Measurements from ENCODE around the gene WDR45B. TPM values are rescaled to one million over a fixed set of nuclear protein-coding genes. Genes with fewer than 3 reads are reported as not detected.

WDR45B gene
- total and polyA plus RNA-seq, 2 donors (not counting 3 experiments of a cell fraction or from before 2014, with no cell fraction given) = 62.0 to 76.7 TPM

- ChIA-PET POLR2A (no interaction called here), CTCF (no interaction called here)
- Histone ChIP-seq H3K4me2 (ENCODE audit: insufficient read depth, low read length) (no peak overlapping the region), H4K20me1 (replicated peaks; ENCODE audit: control insufficient read depth, extremely low read depth, insufficient read depth, low read length) (no peaks in the 10 kb centered on the region), H3K9ac (replicated peaks; ENCODE audit: extremely low read depth, insufficient read depth, low read length) (no peak overlapping the region), H3K9me3 (replicated peaks; ENCODE audit: control insufficient read depth, insufficient read depth, low read length) (no peaks in the 10 kb centered on the region), H2AFZ (ENCODE audit: low read depth, low read length) (no peak overlapping the region), H3K27me3 (ENCODE audit: control insufficient read depth in 2 of 2, insufficient read depth in 2 of 2, low read length in 2 of 2) (no peaks in the 10 kb centered on the region), H3K4me1 (ENCODE audit: control insufficient read depth, extremely low read depth, insufficient read depth, low read length) (no peaks in the 10 kb centered on the region), H3K9me1 (replicated peaks; ENCODE audit: control insufficient read depth, extremely low read depth, insufficient read depth, low read length) (no peaks in the 10 kb centered on the region), H3K79me2 (ENCODE audit: control insufficient read depth, insufficient read depth, low read length) (no peaks in the 10 kb centered on the region), H3K36me3 (ENCODE audit: control insufficient read depth in 2 of 2, extremely low read depth in 1 of 2, insufficient read depth in 2 of 2, low read length in 2 of 2) (no peaks in the 10 kb centered on the region), H3K27ac (ENCODE audit: insufficient read depth, low read depth, low read length) (no peak overlapping the region), H3K4me3 (replicated peaks in 1 of 3; ENCODE audit: insufficient read depth in 1 of 3, low read depth in 1 of 3, low read length in 3 of 3) (no peak overlapping the region)
- intact Hi-C loops (cut with micrococcal nuclease) (no loop called here), dilution Hi-C loops (cut with MboI; ENCODE audit: extremely low pct_ligation_motif_present, low sequenced_read_pairs) (no loop called here)
- no peak for TF ChIP-seq POLR2A (IDR thresholded peaks at IDR 0.05; ENCODE audit: low read depth, low read length)
- no peak for TF ChIP-seq EZH2 (IDR thresholded peaks at IDR 0.05; ENCODE audit: borderline replicate concordance, low read depth, low read length, severe bottlenecking)
- TF ChIP-seq CTCF (IDR thresholded peaks at IDR 0.05; ENCODE audit: extremely low read depth in 1 of 2, insufficient read depth in 1 of 2, low read depth in 1 of 2, low read length in 2 of 2) = no peak
- DNase-seq (ENCODE audit: low read depth, low spot score) (no peak), FAIRE-seq (no peak)
- BruUV-seq (replicated peaks) = no TSS peak
Measured at GRCh38 chr17:82655523-82655922, 7.3 kb upstream of the WDR45B start.

- BruUV-seq (replicated peaks) = no TSS peak
- Histone ChIP-seq H3K27me3 (ENCODE audit: control insufficient read depth in 2 of 2, insufficient read depth in 2 of 2, low read length in 2 of 2) (no peaks in the 10 kb centered on the region), H3K9me3 (replicated peaks; ENCODE audit: control insufficient read depth, insufficient read depth, low read length) (no peaks in the 10 kb centered on the region), H3K27ac (ENCODE audit: insufficient read depth, low read depth, low read length) (no peak overlapping the region), H4K20me1 (replicated peaks; ENCODE audit: control insufficient read depth, extremely low read depth, insufficient read depth, low read length) (no peaks in the 10 kb centered on the region), H3K79me2 (ENCODE audit: control insufficient read depth, insufficient read depth, low read length) (no peaks in the 10 kb centered on the region), H3K9me1 (replicated peaks; ENCODE audit: control insufficient read depth, extremely low read depth, insufficient read depth, low read length) (no peaks in the 10 kb centered on the region), H3K9ac (replicated peaks; ENCODE audit: extremely low read depth, insufficient read depth, low read length) (no peak overlapping the region), H3K4me1 (ENCODE audit: control insufficient read depth, extremely low read depth, insufficient read depth, low read length) (no peaks in the 10 kb centered on the region), H3K4me2 (ENCODE audit: insufficient read depth, low read length) (no peak overlapping the region), H3K4me3 (replicated peaks in 1 of 3; ENCODE audit: insufficient read depth in 1 of 3, low read depth in 1 of 3, low read length in 3 of 3) (no peak overlapping the region), H2AFZ (ENCODE audit: low read depth, low read length) (no peak overlapping the region), H3K36me3 (ENCODE audit: control insufficient read depth in 2 of 2, extremely low read depth in 1 of 2, insufficient read depth in 2 of 2, low read length in 2 of 2) (no peaks in the 10 kb centered on the region)
- ChIA-PET POLR2A (no interaction called here), CTCF (no interaction called here)
- FAIRE-seq = peak; percentile 35
- intact Hi-C loops (cut with micrococcal nuclease) = no loop called here
- TF ChIP-seq GATA2 (IDR thresholded peaks at IDR 0.05; ENCODE audit: insufficient read depth, insufficient read length, low read depth, low read length) = no peak
- TF ChIP-seq EZH2 (IDR thresholded peaks at IDR 0.05; ENCODE audit: borderline replicate concordance, low read depth, low read length, severe bottlenecking) = no peak
- TF ChIP-seq POLR2AphosphoS5 (IDR thresholded peaks at IDR 0.05; ENCODE audit: insufficient read depth, low read depth, low read length) = no peak
- TF ChIP-seq MYC (IDR thresholded peaks at IDR 0.05; ENCODE audit: low read depth, low read length) = no peak
- TF ChIP-seq FOS (IDR thresholded peaks at IDR 0.05; ENCODE audit: borderline replicate concordance, insufficient read depth, low read length) = no peak
- TF ChIP-seq CTCF (IDR thresholded peaks at IDR 0.05; ENCODE audit: extremely low read depth in 1 of 2, insufficient read depth in 1 of 2, low read depth in 1 of 2, low read length in 2 of 2) = no peak
- TF ChIP-seq MAX (IDR thresholded peaks at IDR 0.05; ENCODE audit: insufficient read depth, insufficient read length) = no peak
- TF ChIP-seq POLR2A (IDR thresholded peaks at IDR 0.05; ENCODE audit: low read depth, low read length) = no peak
- no peak for TF ChIP-seq JUN (IDR thresholded peaks at IDR 0.05; ENCODE audit: borderline replicate concordance, insufficient read depth, insufficient read length, low read depth)
- dilution Hi-C loops (cut with MboI; ENCODE audit: extremely low pct_ligation_motif_present, low sequenced_read_pairs) = no loop called here
- DNase-seq (ENCODE audit: low read depth, low spot score) = peak; percentile 21
Measured at GRCh38 chr17:82655038-82655479, 6.8 kb upstream of the WDR45B start.
